GM12891 (cell line): ENCODE measurements around the gene PDZD2.

Source experiments
- POLR2A ChIP-seq: IDR thresholded peaks from 2 replicates; pipeline ENCODE4 v1.6.1; 2011; ENCODE audit warnings: low read depth, low read length, control low read depth
- POLR2AphosphoS5 ChIP-seq: IDR thresholded peaks from 2 replicates; pipeline ENCODE4 v1.6.1; 2011; ENCODE audit warnings: low read depth, low read length, control low read depth
- TAF1 ChIP-seq: IDR thresholded peaks from 2 replicates; pipeline ENCODE4 v1.6.1; 2011; ENCODE audit warnings: low read depth, low read length, control low read depth

GRCh38 chr5:31675472-31675871 is 36.5 kb downstream of the PDZD2 start:
- TF ChIP-seq TAF1 (no peak), POLR2AphosphoS5 (no peak), POLR2A (no peak)
